IMR-90 (cell line): ENCODE results near the gene APPBP2. TPM values are rescaled to one million over a fixed set of nuclear protein-coding genes. Genes with fewer than 3 reads are reported as not detected.

Source experiments
- ATAC-seq: fragments of 200-7000 bp; cut with Tn5 transposase; 2 replicates; pipeline ENCODE4 v1.9.1; 2020; ENCODE audit warnings: low read depth, mild to moderate bottlenecking, moderate library complexity
- BruUV-seq: library from RNA; stranded (reverse); fragments of 400-500 nt; replicated peaks from 2 replicates; lab custom pipeline; 2021; lab: Mats Ljungman, UMichigan
- CTCF ChIA-PET: fragments of 300-600 bp; formaldehyde crosslinking; extraction: SDS; loops from one replicate; lab custom pipeline; 2021; ENCODE audit warnings: antibody characterized with exemption; lab: Yijun Ruan, JAX
- POLR2A ChIA-PET: fragments of 300-600 bp; sonication (Branson Sonifier 250); formaldehyde crosslinking; loops from one replicate; lab custom pipeline; 2022; ENCODE audit warnings: antibody characterized with exemption; ENCODE audit not compliant: unreplicated experiment; lab: Charles Lee
- DNase-seq: peaks from one replicate; pipeline ENCODE4 v3.0.0; 2013
- H2AFZ ChIP-seq: replicated peaks from 2 replicates; pipeline ENCODE3; 2013; ENCODE audit warnings: low read length, mild to moderate bottlenecking; ENCODE audit not compliant: poor library complexity
- H2AK5ac ChIP-seq: 2 replicates; pipeline ENCODE4 v1.6.1; 2013; ENCODE audit warnings: low read depth, low read length, inconsistent platforms
- H2AK9ac ChIP-seq: replicated peaks from 2 replicates; pipeline ENCODE3; 2013; ENCODE audit warnings: mild to moderate bottlenecking, low read depth, low read length, moderate library complexity; ENCODE audit not compliant: poor library complexity
- H2BK120ac ChIP-seq: 2 replicates; pipeline ENCODE4 v1.6.1; 2013; ENCODE audit warnings: low read depth, low read length, inconsistent platforms
- H2BK15ac ChIP-seq: 3 replicates; pipeline ENCODE4 v1.6.1; 2013; ENCODE audit warnings: low read depth, low read length, inconsistent platforms
- H2BK20ac ChIP-seq: 2 replicates; pipeline ENCODE4 v1.6.1; 2013; ENCODE audit warnings: low read depth, mild to moderate bottlenecking, inconsistent platforms, low read length, moderate library complexity
- H2BK5ac ChIP-seq: 2 replicates; pipeline ENCODE4 v1.6.1; 2013; ENCODE audit warnings: mild to moderate bottlenecking, low read depth, low read length, inconsistent platforms; ENCODE audit not compliant: poor library complexity, severe bottlenecking
- H3K14ac ChIP-seq: replicated peaks from 2 replicates; pipeline ENCODE4 v1.6.1; 2013; ENCODE audit warnings: low read depth, low read length, inconsistent platforms
- H3K18ac ChIP-seq: 2 replicates; pipeline ENCODE4 v1.6.1; 2013; ENCODE audit warnings: low read depth, low read length, control low read depth
- H3K23ac ChIP-seq: 2 replicates; pipeline ENCODE4 v1.6.1; 2013; ENCODE audit warnings: low read depth, low read length, inconsistent platforms
- H3K27ac ChIP-seq: 2 replicates; pipeline ENCODE4 v1.5.1; 2013; ENCODE audit warnings: mild to moderate bottlenecking, control low read depth, low read length; ENCODE audit not compliant: insufficient read depth
- H3K27me3 ChIP-seq: 2 replicates; pipeline ENCODE4 v1.6.1; 2013; ENCODE audit warnings: low read length; ENCODE audit not compliant: control insufficient read depth, insufficient read depth
- H3K36me3 ChIP-seq: 2 replicates; pipeline ENCODE4 v1.6.1; 2013; ENCODE audit warnings: low read length, mixed read lengths; ENCODE audit not compliant: control insufficient read depth, insufficient read depth
- H3K4ac ChIP-seq: 2 replicates; pipeline ENCODE4 v1.6.1; 2013; ENCODE audit warnings: low read depth, low read length, inconsistent platforms
- H3K4me1 ChIP-seq: 2 replicates; pipeline ENCODE4 v1.6.1; 2013; ENCODE audit warnings: low read length, mixed read lengths; ENCODE audit not compliant: control insufficient read depth, insufficient read depth
- H3K4me2 ChIP-seq: 2 replicates; pipeline ENCODE4 v1.6.1; 2013; ENCODE audit warnings: low read depth, mild to moderate bottlenecking, control low read depth, low read length, moderate library complexity
- H3K4me3 ChIP-seq: 2 replicates; pipeline ENCODE4 v1.5.1; 2013; ENCODE audit warnings: low read depth, mild to moderate bottlenecking, control low read depth, low read length, moderate library complexity; ENCODE audit not compliant: insufficient read depth
- H3K56ac ChIP-seq: 2 replicates; pipeline ENCODE4 v1.6.1; 2013; ENCODE audit warnings: low read length, inconsistent platforms; ENCODE audit not compliant: insufficient read depth; ENCODE audit errors: extremely low read depth
- H3K79me1 ChIP-seq, 2 experiments: 2 replicates each; pipeline ENCODE4 v1.6.1; 2013; ENCODE audit warnings: low read length in 2 of 2, inconsistent platforms in 1 of 2, low read depth in 1 of 2
- H3K9ac ChIP-seq: 2 replicates; pipeline ENCODE4 v1.6.1; 2013; ENCODE audit warnings: low read depth, low read length, control low read depth
- H3K9me1 ChIP-seq: 2 replicates; pipeline ENCODE4 v1.6.1; 2013; ENCODE audit warnings: low read length, inconsistent platforms; ENCODE audit not compliant: insufficient read depth
- H3K9me3 ChIP-seq: 2 replicates; pipeline ENCODE4 v1.6.1; 2013; ENCODE audit warnings: low read length; ENCODE audit not compliant: control insufficient read depth, insufficient read depth
- H4K20me1 ChIP-seq: 2 replicates; pipeline ENCODE4 v1.6.1; 2013; ENCODE audit warnings: low read length, inconsistent platforms; ENCODE audit not compliant: insufficient read depth
- H4K5ac ChIP-seq: 2 replicates; pipeline ENCODE4 v1.6.1; 2013; ENCODE audit warnings: mild to moderate bottlenecking, low read depth, low read length, control low read depth
- H4K8ac ChIP-seq, 2 experiments: 2 replicates each; pipeline ENCODE4 v1.6.1; 2013; ENCODE audit warnings: low read depth in 2 of 2, low read length in 2 of 2, control low read depth in 1 of 2, inconsistent platforms in 1 of 2
- H4K91ac ChIP-seq: 2 replicates; pipeline ENCODE4 v1.6.1; 2013; ENCODE audit warnings: low read depth, low read length, inconsistent platforms; ENCODE audit not compliant: insufficient read depth
- BHLHE40 ChIP-seq: fragments of 150-350 bp; IDR thresholded peaks from 2 replicates; pipeline ENCODE4 v1.6.1; 2016; ENCODE audit warnings: mild to moderate bottlenecking, low read depth, low read length
- CEBPB ChIP-seq: IDR thresholded peaks from 2 replicates; pipeline ENCODE4 v1.6.1; 2012; ENCODE audit warnings: low read depth, low read length, improper control_type of control experiment
- CHD1 ChIP-seq: IDR thresholded peaks from 2 replicates; pipeline ENCODE4 v1.6.1; 2012; ENCODE audit warnings: low read depth, low read length, improper control_type of control experiment
- FOS ChIP-seq: fragments of 150-350 bp; IDR thresholded peaks from 2 replicates; pipeline ENCODE4 v1.6.1; 2016; ENCODE audit warnings: low read depth, low read length
- MAFK ChIP-seq: IDR thresholded peaks from 2 replicates; pipeline ENCODE4 v1.6.1; 2012; ENCODE audit warnings: low read depth, low read length, improper control_type of control experiment
- MAZ ChIP-seq: IDR thresholded peaks from 2 replicates; pipeline ENCODE4 v1.6.1; 2012; ENCODE audit warnings: low read depth, mild to moderate bottlenecking, low read length, improper control_type of control experiment, moderate library complexity, borderline replicate concordance
- MXI1 ChIP-seq: IDR thresholded peaks from 2 replicates; pipeline ENCODE4 v1.6.1; 2012; ENCODE audit warnings: low read depth, mild to moderate bottlenecking, low read length, moderate library complexity, borderline replicate concordance
- NFE2L2 ChIP-seq: fragments of 150-350 bp; IDR thresholded peaks from 2 replicates; pipeline ENCODE4 v1.6.1; 2016; ENCODE audit warnings: low read depth, mild to moderate bottlenecking, low read length
- POLR2A ChIP-seq: IDR thresholded peaks from 2 replicates; pipeline ENCODE4 v1.6.1; 2012; ENCODE audit warnings: mild to moderate bottlenecking, low read depth, low read length
- RAD21 ChIP-seq: IDR thresholded peaks from 2 replicates; pipeline ENCODE4 v1.6.1; 2012; ENCODE audit warnings: low read length, improper control_type of control experiment
- RCOR1 ChIP-seq: IDR thresholded peaks from 2 replicates; pipeline ENCODE4 v1.6.1; 2012; ENCODE audit warnings: mild to moderate bottlenecking, low read length, improper control_type of control experiment; ENCODE audit not compliant: insufficient replicate concordance
- RFX5 ChIP-seq: IDR thresholded peaks from 2 replicates; pipeline ENCODE4 v1.8.0; 2012; ENCODE audit warnings: low read depth, mild to moderate bottlenecking, low read length, moderate library complexity
- SMC3 ChIP-seq: fragments of 150-350 bp; IDR thresholded peaks from 2 replicates; pipeline ENCODE4 v1.6.1; 2016; ENCODE audit warnings: low read depth, mild to moderate bottlenecking, antibody characterized with exemption, low read length, moderate library complexity
- WGBS, 2 experiments: methylation state at CpG; one replicate each; pipeline versions ENCODE4 v1.1.5 to v1.1.7; 2013; ENCODE audit warnings: missing lambda C conversion rate in 2 of 2; ENCODE audit not compliant: insufficient read length in 1 of 2; ENCODE audit errors: extremely low coverage in 2 of 2; 5-methylcytosine and 5-hydroxymethylcytosine counted together
- dilution Hi-C: fragments of 300-500 bp; cut with HindIII; formaldehyde crosslinking; loops from one replicate; pipeline ENCODE4 v1.14.3; 2018; ENCODE audit warnings: low sequenced_read_pairs; ENCODE audit not compliant: unreplicated experiment
- in situ Hi-C: fragments of 300-500 bp; cut with MboI; formaldehyde crosslinking; loops from 3 replicates; pipeline ENCODE4 v1.14.3; 2019; ENCODE audit warnings: low sequenced_read_pairs, inconsistent platforms, mixed read lengths
- intact Hi-C: fragments of 100-400 bp; cut with micrococcal nuclease; formaldehyde crosslinking; loops from 2 replicates; pipeline ENCODE4 v1.10.0; 2022
- polyA plus RNA-seq, 3 experiments: library from polyadenylated mRNA; depleted of rRNA; stranded (reverse); fragments of >200 nt; gene quantifications; 2 replicates each; pipeline ENCODE4 v1.2.3, GENCODE V29; 2012; ENCODE audit warnings: low replicate concordance in 1 of 3
- total RNA-seq: library from RNA; depleted of rRNA; stranded (reverse); fragments of >200 nt; gene quantifications from 2 replicates; pipeline ENCODE4 v1.2.3, GENCODE V29; 2012
- TF ChIP-seq, protein P1 (sequence below): fragments of 150-350 bp; IDR thresholded peaks from 2 replicates; pipeline ENCODE4 v1.6.1; 2017; ENCODE audit warnings: mild to moderate bottlenecking, antibody characterized with exemption, low read length, low read depth
- TF ChIP-seq, protein P2 (sequence below): conservative IDR thresholded peaks from 2 replicates; pipeline ENCODE4 v1.5.1; 2012; ENCODE audit warnings: mild to moderate bottlenecking, low read depth, low read length, improper control_type of control experiment
- TF ChIP-seq, protein P3 (sequence below): fragments of 150-350 bp; IDR thresholded peaks from 2 replicates; pipeline ENCODE4 v1.6.1; 2016; ENCODE audit warnings: low read depth, mild to moderate bottlenecking, low read length, moderate library complexity, borderline replicate concordance

Gene APPBP2
- total and polyA plus RNA-seq, 2 of the 4 experiments (the other 2 are of a cell fraction) = 12.3 to 93.9 TPM

DNA sequence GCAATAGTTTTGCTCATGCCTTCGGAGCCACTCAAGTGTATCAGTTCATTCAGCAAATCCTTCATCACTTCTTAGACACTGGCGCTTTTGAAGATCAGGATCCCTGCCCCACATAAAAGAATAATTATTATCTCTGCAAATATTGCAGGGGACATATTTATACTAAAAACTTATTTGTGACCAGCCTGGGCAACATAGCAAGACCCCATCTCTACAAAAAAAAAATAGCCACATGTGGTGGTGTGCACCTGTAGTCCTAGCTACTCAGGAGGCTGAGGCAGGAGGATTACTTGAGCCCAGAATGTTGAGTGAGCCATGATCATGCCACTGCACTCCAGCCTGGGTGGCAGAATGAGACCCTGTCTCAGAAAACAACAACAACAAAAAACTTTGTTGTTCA, 1.7 kb upstream of the APPBP2 start:
- Histone ChIP-seq H2BK15ac (no peak overlapping the region), H3K56ac (no peak overlapping the region), H3K79me1 (peaks cover 0 to 35% of the 10 kb centered on the region in 2 experiments; a peak in 2 of 4 replicates), H3K9ac (no peak overlapping the region), H2AK5ac (no peak overlapping the region), H3K4me3 (no peak overlapping the region), H2BK120ac (no peak overlapping the region), H2AK9ac (no peak overlapping the region), H3K4me2 (no peak overlapping the region), H3K4me1 (peaks cover 6% of the 10 kb centered on the region; the same call in 1 of the 2 replicates), H3K9me1 (peaks cover 3% of the 10 kb centered on the region; the same call in 1 of the 2 replicates), H3K18ac (no peak overlapping the region), H2AFZ (no peak overlapping the region), H3K27ac (no peak overlapping the region), H3K9me3 (no peaks in the 10 kb centered on the region), H3K4ac (no peak overlapping the region), H3K36me3 (no peaks in the 10 kb centered on the region), H3K23ac (no peak overlapping the region), H3K27me3 (no peaks in the 10 kb centered on the region), H4K20me1 (peaks cover 31% of the 10 kb centered on the region), H4K5ac (no peak overlapping the region), H3K14ac (no peak overlapping the region), H4K8ac (no peak overlapping the region), H4K91ac (no peak overlapping the region), H2BK5ac (no peak overlapping the region), H2BK20ac (no peak overlapping the region)
- no peak for DNase-seq
- no peak for ATAC-seq
- WGBS, 2 experiments = no CpG with 5 or more reads among the region's 2 CpGs
- POLR2A ChIA-PET = no interaction called here
- BruUV-seq = no TSS peak
- CTCF ChIA-PET = interaction anchor here (0.6 kb wide), 1 partner anchor 8 kb away, joined by 5 read pairs; no protein-coding TSS in a partner anchor
- in situ Hi-C loops (loop anchor here (10.0 kb wide), 1 partner anchor 107 kb away; no protein-coding TSS in a partner anchor), dilution Hi-C loops (no loop called here), intact Hi-C loops (loop anchor here (5.0 kb wide), 1 partner anchor 110 kb away; no protein-coding TSS in a partner anchor)
- TF ChIP-seq POLR2A = no peak
- TF ChIP-seq RFX5 = no peak
- no peak for TF ChIP-seq CEBPB
- TF ChIP-seq CHD1 = no peak
- TF ChIP-seq MXI1 = no peak
- TF ChIP-seq, protein P1, sequence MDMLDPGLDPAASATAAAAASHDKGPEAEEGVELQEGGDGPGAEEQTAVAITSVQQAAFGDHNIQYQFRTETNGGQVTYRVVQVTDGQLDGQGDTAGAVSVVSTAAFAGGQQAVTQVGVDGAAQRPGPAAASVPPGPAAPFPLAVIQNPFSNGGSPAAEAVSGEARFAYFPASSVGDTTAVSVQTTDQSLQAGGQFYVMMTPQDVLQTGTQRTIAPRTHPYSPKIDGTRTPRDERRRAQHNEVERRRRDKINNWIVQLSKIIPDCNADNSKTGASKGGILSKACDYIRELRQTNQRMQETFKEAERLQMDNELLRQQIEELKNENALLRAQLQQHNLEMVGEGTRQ = no peak
- TF ChIP-seq, protein P2, sequence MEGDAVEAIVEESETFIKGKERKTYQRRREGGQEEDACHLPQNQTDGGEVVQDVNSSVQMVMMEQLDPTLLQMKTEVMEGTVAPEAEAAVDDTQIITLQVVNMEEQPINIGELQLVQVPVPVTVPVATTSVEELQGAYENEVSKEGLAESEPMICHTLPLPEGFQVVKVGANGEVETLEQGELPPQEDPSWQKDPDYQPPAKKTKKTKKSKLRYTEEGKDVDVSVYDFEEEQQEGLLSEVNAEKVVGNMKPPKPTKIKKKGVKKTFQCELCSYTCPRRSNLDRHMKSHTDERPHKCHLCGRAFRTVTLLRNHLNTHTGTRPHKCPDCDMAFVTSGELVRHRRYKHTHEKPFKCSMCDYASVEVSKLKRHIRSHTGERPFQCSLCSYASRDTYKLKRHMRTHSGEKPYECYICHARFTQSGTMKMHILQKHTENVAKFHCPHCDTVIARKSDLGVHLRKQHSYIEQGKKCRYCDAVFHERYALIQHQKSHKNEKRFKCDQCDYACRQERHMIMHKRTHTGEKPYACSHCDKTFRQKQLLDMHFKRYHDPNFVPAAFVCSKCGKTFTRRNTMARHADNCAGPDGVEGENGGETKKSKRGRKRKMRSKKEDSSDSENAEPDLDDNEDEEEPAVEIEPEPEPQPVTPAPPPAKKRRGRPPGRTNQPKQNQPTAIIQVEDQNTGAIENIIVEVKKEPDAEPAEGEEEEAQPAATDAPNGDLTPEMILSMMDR = no peak
- TF ChIP-seq, protein P3, sequence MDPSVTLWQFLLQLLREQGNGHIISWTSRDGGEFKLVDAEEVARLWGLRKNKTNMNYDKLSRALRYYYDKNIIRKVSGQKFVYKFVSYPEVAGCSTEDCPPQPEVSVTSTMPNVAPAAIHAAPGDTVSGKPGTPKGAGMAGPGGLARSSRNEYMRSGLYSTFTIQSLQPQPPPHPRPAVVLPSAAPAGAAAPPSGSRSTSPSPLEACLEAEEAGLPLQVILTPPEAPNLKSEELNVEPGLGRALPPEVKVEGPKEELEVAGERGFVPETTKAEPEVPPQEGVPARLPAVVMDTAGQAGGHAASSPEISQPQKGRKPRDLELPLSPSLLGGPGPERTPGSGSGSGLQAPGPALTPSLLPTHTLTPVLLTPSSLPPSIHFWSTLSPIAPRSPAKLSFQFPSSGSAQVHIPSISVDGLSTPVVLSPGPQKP = no peak
- TF ChIP-seq BHLHE40 = no peak
- no peak for TF ChIP-seq SMC3
- no peak for TF ChIP-seq FOS
- no peak for TF ChIP-seq RCOR1
- no peak for TF ChIP-seq MAFK
- no peak for TF ChIP-seq RAD21
- TF ChIP-seq NFE2L2 = no peak
- TF ChIP-seq MAZ = no peak
